Choroid plexus epithelial cell (primary cell): ENCODE data around the gene KLHL25.

ENCODE experiments used
- DNase-seq: peaks from one replicate; pipeline ENCODE4 v3.0.0-alpha.2; 2010; ENCODE audit warnings: low read depth
- H3K4me3 ChIP-seq: 2 replicates; pipeline ENCODE4 v1.5.1; 2011; ENCODE audit warnings: low read depth, mild to moderate bottlenecking, control low read depth, low read length, moderate library complexity
- TF ChIP-seq, protein P1 (sequence below): conservative IDR thresholded peaks from 2 replicates; pipeline ENCODE4 v1.5.1; 2011; ENCODE audit warnings: low read depth, mild to moderate bottlenecking, control low read depth, inconsistent platforms, low read length, moderate library complexity

KLHL25 gene

DNA sequence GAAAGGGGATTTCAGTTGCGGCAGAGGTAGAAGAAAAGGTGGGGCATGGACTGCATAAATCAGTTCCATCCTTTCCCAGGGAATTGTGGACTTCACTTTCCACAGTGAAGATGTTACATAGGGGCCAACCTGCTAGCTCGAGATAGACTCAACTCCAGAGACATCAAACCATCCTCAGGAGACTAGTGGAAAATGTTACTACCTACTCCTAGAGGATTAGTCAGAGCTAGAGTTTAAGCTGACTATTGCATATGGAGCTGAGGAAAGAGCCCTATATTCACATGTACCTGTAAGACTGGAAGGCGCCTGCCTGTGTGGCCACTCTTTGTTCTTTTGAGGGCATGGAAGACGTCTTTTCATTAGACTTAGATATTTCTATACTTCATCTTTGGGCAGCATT is 69.2 kb downstream of the KLHL25 start:
- no peak overlapping the region for H3K4me3 ChIP-seq
- peak; percentile 35 for DNase-seq
- TF ChIP-seq, protein P1, sequence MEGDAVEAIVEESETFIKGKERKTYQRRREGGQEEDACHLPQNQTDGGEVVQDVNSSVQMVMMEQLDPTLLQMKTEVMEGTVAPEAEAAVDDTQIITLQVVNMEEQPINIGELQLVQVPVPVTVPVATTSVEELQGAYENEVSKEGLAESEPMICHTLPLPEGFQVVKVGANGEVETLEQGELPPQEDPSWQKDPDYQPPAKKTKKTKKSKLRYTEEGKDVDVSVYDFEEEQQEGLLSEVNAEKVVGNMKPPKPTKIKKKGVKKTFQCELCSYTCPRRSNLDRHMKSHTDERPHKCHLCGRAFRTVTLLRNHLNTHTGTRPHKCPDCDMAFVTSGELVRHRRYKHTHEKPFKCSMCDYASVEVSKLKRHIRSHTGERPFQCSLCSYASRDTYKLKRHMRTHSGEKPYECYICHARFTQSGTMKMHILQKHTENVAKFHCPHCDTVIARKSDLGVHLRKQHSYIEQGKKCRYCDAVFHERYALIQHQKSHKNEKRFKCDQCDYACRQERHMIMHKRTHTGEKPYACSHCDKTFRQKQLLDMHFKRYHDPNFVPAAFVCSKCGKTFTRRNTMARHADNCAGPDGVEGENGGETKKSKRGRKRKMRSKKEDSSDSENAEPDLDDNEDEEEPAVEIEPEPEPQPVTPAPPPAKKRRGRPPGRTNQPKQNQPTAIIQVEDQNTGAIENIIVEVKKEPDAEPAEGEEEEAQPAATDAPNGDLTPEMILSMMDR = no peak

GRCh38 chr15:85725019-85725418 is 69.7 kb downstream of the KLHL25 start:
- TF ChIP-seq, protein P1 = no peak
- H3K4me3 ChIP-seq = no peak overlapping the region
- peak; percentile 88 for DNase-seq

DNA sequence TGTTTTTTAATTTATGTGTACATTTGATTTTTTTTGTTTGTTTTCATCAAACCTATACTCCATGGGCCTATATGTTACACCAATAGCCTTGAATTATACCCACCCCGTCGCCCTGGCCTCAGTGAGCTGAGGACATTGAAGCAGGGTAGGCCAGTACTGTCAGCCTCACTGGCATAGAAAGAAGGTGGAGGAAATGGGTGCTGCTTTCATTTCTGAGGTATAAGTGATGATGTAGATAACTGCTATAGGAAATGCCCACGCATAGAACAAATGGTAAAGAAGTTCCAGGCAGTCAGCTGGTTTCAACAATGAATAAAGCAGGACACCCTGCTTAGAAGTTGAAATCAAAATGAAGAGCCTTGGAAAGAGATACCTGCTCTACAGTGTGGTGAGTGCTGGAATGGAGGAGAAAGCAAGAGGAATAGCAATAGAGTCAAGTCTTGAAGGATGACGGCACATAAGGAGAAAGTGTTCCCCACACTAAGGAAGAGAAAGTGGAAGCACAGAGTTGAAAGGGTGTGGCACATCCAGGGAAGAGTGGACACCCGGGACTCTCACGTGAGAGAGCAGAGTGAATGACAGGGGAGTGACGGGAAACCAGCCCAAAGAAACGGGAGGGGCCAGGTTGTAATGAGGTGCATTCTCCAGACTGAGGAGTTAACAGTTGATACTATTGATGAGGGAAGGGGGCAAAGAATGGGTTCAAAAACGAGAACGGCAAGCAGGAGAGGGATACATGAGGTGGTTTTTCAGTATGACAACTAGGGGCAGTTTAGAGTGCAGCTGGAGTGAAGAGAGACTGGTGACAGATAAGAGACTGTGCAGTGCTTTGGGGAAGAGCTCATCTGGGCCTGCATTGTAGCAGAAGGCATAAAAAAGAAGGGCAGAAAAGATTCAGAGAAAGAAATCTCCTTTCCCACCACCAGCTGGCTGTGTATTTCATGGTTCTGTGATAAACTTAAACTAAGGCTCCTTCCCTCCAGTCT is 70.5 kb downstream of the KLHL25 start:
- H3K4me3 ChIP-seq = no peak overlapping the region
- no peak for DNase-seq
- TF ChIP-seq, protein P1 = no peak

- TF ChIP-seq, protein P1 = no peak
- DNase-seq = no peak
- no peak overlapping the region for H3K4me3 ChIP-seq
Measured at GRCh38 chr15:85722374-85723152, 72.2 kb downstream of the KLHL25 start.

DNA sequence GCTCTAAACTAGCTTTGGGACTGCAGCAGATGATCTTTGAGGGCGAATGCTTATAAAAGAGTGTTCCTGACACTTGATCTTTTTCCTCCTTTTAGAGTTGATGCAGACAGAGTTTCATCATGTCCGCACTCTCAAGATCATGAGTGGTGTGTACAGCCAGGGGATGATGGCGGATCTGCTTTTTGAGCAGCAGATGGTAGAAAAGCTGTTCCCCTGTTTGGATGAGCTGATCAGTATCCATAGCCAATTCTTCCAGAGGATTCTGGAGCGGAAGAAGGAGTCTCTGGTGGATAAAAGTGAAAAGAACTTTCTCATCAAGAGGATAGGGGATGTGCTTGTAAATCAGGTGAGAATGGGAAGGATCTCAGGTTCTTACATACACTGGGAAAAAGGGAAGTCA is 75.7 kb downstream of the KLHL25 start:
- TF ChIP-seq, protein P1 = no peak
- no peak for DNase-seq
- no peak overlapping the region for H3K4me3 ChIP-seq

DNA sequence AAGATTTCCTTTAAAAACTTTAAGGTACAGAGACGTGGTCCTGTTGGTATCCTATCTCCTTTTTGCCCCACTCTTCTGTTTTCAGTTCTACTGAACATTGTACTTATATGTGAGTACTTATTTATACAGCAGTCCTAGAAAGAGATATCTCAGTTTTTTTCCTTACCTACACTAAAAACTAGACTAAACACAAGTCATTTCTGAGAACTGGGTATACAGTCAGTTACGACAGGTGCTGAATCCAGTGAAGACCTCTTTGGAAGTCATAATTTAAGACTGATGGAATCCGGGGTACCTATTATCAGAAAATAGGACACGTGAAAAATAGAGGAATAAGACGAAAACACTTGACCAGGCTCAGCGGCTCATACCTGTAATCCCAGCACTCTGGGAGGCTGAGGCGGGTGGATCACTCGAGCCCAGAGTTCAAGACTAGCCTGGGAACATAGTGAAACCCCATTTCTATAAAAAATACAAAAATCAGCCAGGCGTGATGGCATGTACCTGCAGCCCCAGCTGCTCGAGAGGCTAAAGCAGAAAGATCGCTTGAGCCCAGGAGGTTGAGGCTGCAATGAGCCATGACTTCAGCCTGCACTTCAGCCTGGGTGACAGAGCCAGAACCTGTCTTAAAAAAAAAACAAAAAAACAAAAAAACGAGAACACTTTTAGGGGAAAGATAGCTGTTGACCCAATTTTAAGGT is 76.3 kb downstream of the KLHL25 start:
- H3K4me3 ChIP-seq = no peak overlapping the region
- TF ChIP-seq, protein P1 = no peak
- no peak for DNase-seq
